Astrocyte (in vitro differentiated cells and primary cell): ENCODE measurements around the gene CRYBA4. TPM values are rescaled to one million over a fixed set of nuclear protein-coding genes. Genes with fewer than 3 reads are reported as not detected.

Experiments used
- DNase-seq: peaks from one replicate; pipeline ENCODE4 v3.0.0-alpha.2; 2010; ENCODE audit warnings: low read depth
- FAIRE-seq: peaks from 2 replicates; lab custom pipeline; 2011; peaks lifted over from hg19 to GRCh38; lab: Jason Lieb, UNC
- H2AFZ ChIP-seq: 2 replicates; pipeline ENCODE4 v1.6.0; 2012; ENCODE audit warnings: low read depth, low read length, inconsistent platforms
- H3K27ac ChIP-seq: 2 replicates; pipeline ENCODE4 v1.5.1; 2011; ENCODE audit warnings: low read depth, low read length, inconsistent platforms
- H3K27me3 ChIP-seq: 2 replicates; pipeline ENCODE4 v1.6.0; 2011; ENCODE audit warnings: low read length, inconsistent platforms; ENCODE audit not compliant: insufficient read depth
- H3K36me3 ChIP-seq: 2 replicates; pipeline ENCODE4 v1.5.1; 2011; ENCODE audit warnings: low read length, inconsistent platforms; ENCODE audit not compliant: insufficient read depth
- H3K4me1 ChIP-seq: 2 replicates; pipeline ENCODE4 v1.5.1; 2011; ENCODE audit warnings: low read length, inconsistent platforms; ENCODE audit not compliant: insufficient read depth
- H3K4me2 ChIP-seq: 2 replicates; pipeline ENCODE4 v1.6.0; 2012; ENCODE audit warnings: low read length, inconsistent platforms
- H3K4me3 ChIP-seq: 2 replicates; pipeline ENCODE4 v1.5.1; 2011; ENCODE audit warnings: low read depth, mild to moderate bottlenecking, low read length, inconsistent platforms; ENCODE audit not compliant: insufficient read depth
- H3K79me2 ChIP-seq: 2 replicates; pipeline ENCODE4 v1.6.0; 2012; ENCODE audit warnings: mild to moderate bottlenecking, low read length, inconsistent platforms; ENCODE audit not compliant: insufficient read depth
- H3K9ac ChIP-seq: 2 replicates; pipeline ENCODE4 v1.6.0; 2012; ENCODE audit warnings: mild to moderate bottlenecking, low read length, inconsistent platforms
- H3K9me3 ChIP-seq: 2 replicates; pipeline ENCODE4 v1.5.1; 2012; ENCODE audit warnings: low read depth, mild to moderate bottlenecking, low read length, inconsistent platforms; ENCODE audit not compliant: insufficient read depth
- H4K20me1 ChIP-seq: 2 replicates; pipeline ENCODE4 v1.6.0; 2012; ENCODE audit warnings: low read length, inconsistent platforms; ENCODE audit not compliant: insufficient read depth
- H3K27ac Mint-ChIP-seq: one replicate; pipeline ENCODE4 v1.8.0; 2021; ENCODE audit warnings: mild to moderate bottlenecking, mixed read lengths; ENCODE audit not compliant: unreplicated experiment
- H3K27me3 Mint-ChIP-seq: one replicate; pipeline ENCODE4 v1.8.0; 2021; ENCODE audit warnings: low read depth, mixed read lengths; ENCODE audit not compliant: unreplicated experiment
- H3K36me3 Mint-ChIP-seq: one replicate; pipeline ENCODE4 v1.8.0; 2021; ENCODE audit warnings: low read depth, mixed read lengths; ENCODE audit not compliant: unreplicated experiment
- H3K4me1 Mint-ChIP-seq: one replicate; pipeline ENCODE4 v1.8.0; 2021; ENCODE audit warnings: low read depth, mixed read lengths; ENCODE audit not compliant: unreplicated experiment
- H3K4me3 Mint-ChIP-seq: one replicate; pipeline ENCODE4 v1.8.0; 2021; ENCODE audit warnings: mild to moderate bottlenecking, moderate library complexity, mixed read lengths; ENCODE audit not compliant: unreplicated experiment
- H3K9me3 Mint-ChIP-seq: one replicate; pipeline ENCODE4 v1.8.0; 2021; ENCODE audit warnings: mild to moderate bottlenecking, mixed read lengths; ENCODE audit not compliant: unreplicated experiment
- EZH2 ChIP-seq: IDR thresholded peaks from 2 replicates; pipeline ENCODE4 v1.6.1; 2012; ENCODE audit warnings: mild to moderate bottlenecking, low read length, inconsistent platforms; ENCODE audit not compliant: insufficient read depth
- total RNA-seq: library from RNA; stranded (reverse); gene quantifications from 2 replicates; pipeline ENCODE4 v1.2.1, GENCODE V29; 2021
- TF ChIP-seq, protein P1 (sequence below): IDR thresholded peaks from 2 replicates; pipeline ENCODE4 v1.5.1; 2011; ENCODE audit warnings: low read depth, mild to moderate bottlenecking, inconsistent platforms, low read length, moderate library complexity; ENCODE audit not compliant: insufficient read depth

Gene CRYBA4
- total RNA-seq, 1 donor from 2014 or later, result 1.1 TPM

DNA sequence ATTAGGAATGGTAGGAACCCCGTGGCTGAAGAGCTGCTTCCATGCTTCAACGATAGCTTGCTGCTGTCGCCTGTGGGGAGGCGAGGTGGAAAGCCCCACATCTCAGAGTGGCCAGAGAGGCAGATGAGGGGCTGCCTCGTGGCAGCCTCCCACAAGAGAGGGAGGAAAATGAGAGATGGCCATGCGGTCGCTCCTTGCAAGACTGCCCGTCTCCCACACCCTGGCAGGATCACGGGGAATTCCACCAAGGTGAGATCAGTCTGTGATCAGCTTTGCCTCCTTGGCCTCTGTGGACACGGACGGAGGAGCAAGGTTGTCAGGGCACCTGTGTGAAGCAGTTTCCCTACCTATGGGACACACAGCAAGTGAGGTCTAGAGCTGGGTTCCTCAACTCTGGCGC, 3.0 kb downstream of the CRYBA4 start:
- H3K9me3 Mint-ChIP-seq, result peaks cover 3% of the 10 kb centered on the region
- Histone ChIP-seq H3K4me3 (no peak overlapping the region), H3K9me3 (no peaks in the 10 kb centered on the region), H4K20me1 (no peaks in the 10 kb centered on the region), H3K79me2 (no peaks in the 10 kb centered on the region), H3K4me2 (no peak overlapping the region), H3K36me3 (no peaks in the 10 kb centered on the region), H3K9ac (no peak overlapping the region), H3K27me3 (peaks cover 5% of the 10 kb centered on the region), H3K27ac (no peak overlapping the region), H3K4me1 (no peaks in the 10 kb centered on the region), H2AFZ (no peak overlapping the region)
- TF ChIP-seq EZH2, result no peak
- TF ChIP-seq, protein P1, sequence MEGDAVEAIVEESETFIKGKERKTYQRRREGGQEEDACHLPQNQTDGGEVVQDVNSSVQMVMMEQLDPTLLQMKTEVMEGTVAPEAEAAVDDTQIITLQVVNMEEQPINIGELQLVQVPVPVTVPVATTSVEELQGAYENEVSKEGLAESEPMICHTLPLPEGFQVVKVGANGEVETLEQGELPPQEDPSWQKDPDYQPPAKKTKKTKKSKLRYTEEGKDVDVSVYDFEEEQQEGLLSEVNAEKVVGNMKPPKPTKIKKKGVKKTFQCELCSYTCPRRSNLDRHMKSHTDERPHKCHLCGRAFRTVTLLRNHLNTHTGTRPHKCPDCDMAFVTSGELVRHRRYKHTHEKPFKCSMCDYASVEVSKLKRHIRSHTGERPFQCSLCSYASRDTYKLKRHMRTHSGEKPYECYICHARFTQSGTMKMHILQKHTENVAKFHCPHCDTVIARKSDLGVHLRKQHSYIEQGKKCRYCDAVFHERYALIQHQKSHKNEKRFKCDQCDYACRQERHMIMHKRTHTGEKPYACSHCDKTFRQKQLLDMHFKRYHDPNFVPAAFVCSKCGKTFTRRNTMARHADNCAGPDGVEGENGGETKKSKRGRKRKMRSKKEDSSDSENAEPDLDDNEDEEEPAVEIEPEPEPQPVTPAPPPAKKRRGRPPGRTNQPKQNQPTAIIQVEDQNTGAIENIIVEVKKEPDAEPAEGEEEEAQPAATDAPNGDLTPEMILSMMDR, result no peak
- FAIRE-seq (no peak), DNase-seq (no peak)
- peaks cover 28% of the 10 kb centered on the region for H3K27me3 Mint-ChIP-seq
- H3K4me3 Mint-ChIP-seq, result no peak overlapping the region
- H3K4me1 Mint-ChIP-seq, result no peaks in the 10 kb centered on the region
- H3K27ac Mint-ChIP-seq, result no peak overlapping the region
- no peaks in the 10 kb centered on the region for H3K36me3 Mint-ChIP-seq

DNA sequence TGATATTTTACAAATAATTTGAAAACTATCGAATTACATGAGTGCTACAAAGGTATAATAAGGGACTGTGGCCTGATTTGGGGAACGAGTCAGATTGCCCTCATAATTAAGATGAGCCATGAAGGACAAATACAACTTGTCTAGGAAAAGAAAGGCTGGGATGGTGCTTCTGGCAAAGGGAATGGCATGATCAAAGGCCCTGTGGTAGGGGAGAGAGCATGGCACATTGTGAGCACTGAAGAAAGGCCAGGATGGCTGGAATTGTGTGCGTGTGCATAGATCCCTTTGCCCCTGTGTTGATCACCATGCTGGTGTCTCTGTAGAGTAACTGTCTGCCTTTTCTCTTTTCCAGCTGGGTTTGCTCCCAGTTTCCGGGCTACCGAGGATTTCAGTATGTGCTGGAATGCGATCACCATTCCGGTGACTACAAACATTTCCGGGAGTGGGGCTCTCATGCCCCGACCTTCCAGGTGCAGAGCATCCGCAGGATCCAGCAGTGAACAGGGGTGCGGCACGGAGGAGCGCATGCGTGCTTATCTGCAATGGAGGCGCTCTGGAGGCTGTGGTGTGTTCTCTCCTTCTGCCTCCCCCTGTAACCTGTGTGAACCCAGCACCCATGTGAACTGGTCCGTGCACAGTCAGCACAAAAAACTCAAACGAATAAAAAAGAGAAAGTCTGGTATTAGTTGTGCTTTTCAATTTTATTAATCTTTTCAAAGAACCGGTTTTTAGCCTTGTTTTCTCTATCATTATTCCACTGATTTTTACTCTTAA, 8.4 kb downstream of the CRYBA4 start:
- Histone ChIP-seq H3K9ac (no peak overlapping the region), H3K27me3 (no peaks in the 10 kb centered on the region), H3K27ac (no peak overlapping the region), H4K20me1 (no peaks in the 10 kb centered on the region), H3K79me2 (no peaks in the 10 kb centered on the region), H3K36me3 (no peaks in the 10 kb centered on the region), H3K9me3 (no peaks in the 10 kb centered on the region), H3K4me1 (no peaks in the 10 kb centered on the region), H2AFZ (no peak overlapping the region), H3K4me3 (no peak overlapping the region), H3K4me2 (no peak overlapping the region)
- DNase-seq (no peak), FAIRE-seq (no peak)
- Mint-ChIP-seq H3K4me3 (no peak overlapping the region), H3K4me1 (peaks cover 3% of the 10 kb centered on the region), H3K36me3 (peaks cover 2% of the 10 kb centered on the region), H3K27me3 (peaks cover 6% of the 10 kb centered on the region), H3K27ac (no peak overlapping the region), H3K9me3 (peaks cover 2% of the 10 kb centered on the region)
- TF ChIP-seq EZH2, result no peak
- TF ChIP-seq, protein P1, result no peak

DNA sequence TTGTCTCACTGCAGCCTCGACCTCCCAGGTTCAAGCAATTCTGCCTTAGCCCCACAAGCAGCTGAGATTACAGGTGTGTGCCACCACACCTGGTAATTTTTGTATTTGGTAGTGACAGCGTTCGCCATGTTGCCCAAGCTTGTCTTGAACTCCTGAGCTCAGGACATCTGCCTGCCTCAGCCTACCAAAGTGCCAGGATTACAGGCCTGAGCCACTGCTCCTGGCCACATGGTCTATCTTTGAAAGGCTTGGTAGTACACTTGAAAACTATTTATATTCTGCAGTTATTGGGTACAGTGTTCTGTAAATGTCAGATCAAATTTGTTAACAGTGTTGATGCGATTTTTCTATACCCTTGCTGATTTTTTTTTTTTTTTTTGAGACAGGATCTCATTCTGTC, 9.5 kb downstream of the CRYBA4 start:
- H3K27ac ChIP-seq, result no peak overlapping the region
- DNase-seq, result no peak
- no peak for TF ChIP-seq EZH2
- TF ChIP-seq, protein P1, result no peak
- H3K9me3 ChIP-seq, result no peaks in the 10 kb centered on the region
- peaks cover 2% of the 10 kb centered on the region for H3K9me3 Mint-ChIP-seq
- no peak overlapping the region for H3K27ac Mint-ChIP-seq
- peaks cover 5% of the 10 kb centered on the region for H3K27me3 Mint-ChIP-seq
- H2AFZ ChIP-seq, result no peak overlapping the region
- no peaks in the 10 kb centered on the region for H3K79me2 ChIP-seq
- no peak overlapping the region for H3K4me3 Mint-ChIP-seq
- no peak overlapping the region for H3K4me3 ChIP-seq
- H3K9ac ChIP-seq, result no peak overlapping the region
- H3K36me3 Mint-ChIP-seq, result peaks cover 2% of the 10 kb centered on the region
- H3K4me1 Mint-ChIP-seq, result peaks cover 3% of the 10 kb centered on the region
- no peak for FAIRE-seq
- H3K36me3 ChIP-seq, result no peaks in the 10 kb centered on the region
- no peaks in the 10 kb centered on the region for H3K4me1 ChIP-seq
- H3K4me2 ChIP-seq, result no peak overlapping the region
- H3K27me3 ChIP-seq, result peaks cover 2% of the 10 kb centered on the region
- no peaks in the 10 kb centered on the region for H4K20me1 ChIP-seq
